ENCODE results near the gene FITM1. TPM values are rescaled to one million over a fixed set of nuclear protein-coding genes. Genes with fewer than 3 reads are reported as not detected.

FITM1 gene
- total RNA-seq, 6 experiments from 2014 or later, result not detected

- peak within 1 kb of the TSS; percentile 78 for H3K27ac Mint-ChIP-seq
- no peaks in the 10 kb centered on the region for H3K9me3 Mint-ChIP-seq
- H3K27me3 Mint-ChIP-seq (ENCODE audit: insufficient read depth), result peaks cover 8% of the 10 kb centered on the region
- peak within 1 kb of the TSS; percentile 85 for H3K4me3 Mint-ChIP-seq
- peaks cover 38% of the 10 kb centered on the region for H3K4me1 Mint-ChIP-seq (ENCODE audit: low read depth)
- peak; percentile 77 for DNase-seq
- H3K36me3 Mint-ChIP-seq (ENCODE audit: low read depth), result peaks cover 29% of the 10 kb centered on the region
- no peak for TF ChIP-seq CTCF (IDR thresholded peaks at IDR 0.05)
Measured at GRCh38 chr14:24135834-24136683, 5.6 kb downstream of the FITM1 start, which contains the start of gene PSME1. PSME1 (plus strand) TSS chr14:24136194; CDS start chr14:24136263, 69 bp downstream.

GRCh38 chr14:24136684-24137528 lies 6.4 kb downstream of the FITM1 start:
- Mint-ChIP-seq H3K36me3 (ENCODE audit: low read depth) (peaks cover 29% of the 10 kb centered on the region), H3K9me3 (no peaks in the 10 kb centered on the region), H3K4me1 (ENCODE audit: low read depth) (peaks cover 41% of the 10 kb centered on the region), H3K4me3 (peak overlapping the region; percentile 85), H3K27me3 (ENCODE audit: insufficient read depth) (peaks cover 6% of the 10 kb centered on the region), H3K27ac (peak overlapping the region; percentile 78)
- no peak for TF ChIP-seq CTCF (IDR thresholded peaks at IDR 0.05)
- DNase-seq, result no peak

- no peak for DNase-seq
- Mint-ChIP-seq H3K36me3 (ENCODE audit: low read depth) (peaks cover 29% of the 10 kb centered on the region), H3K27ac (no peak overlapping the region)
Measured at GRCh38 chr14:24137529-24138395, 7.3 kb downstream of the FITM1 start.

GRCh38 chr14:24138396-24139271 lies 8.2 kb downstream of the FITM1 start:
- Mint-ChIP-seq H3K9me3 (no peaks in the 10 kb centered on the region), H3K4me1 (ENCODE audit: low read depth) (peaks cover 56% of the 10 kb centered on the region), H3K27ac (peak overlapping the region; percentile 36; the same call in 1 of the 2 replicates), H3K4me3 (peak overlapping the region; percentile 95), H3K36me3 (ENCODE audit: low read depth) (peaks cover 36% of the 10 kb centered on the region), H3K27me3 (ENCODE audit: insufficient read depth) (peaks cover 6% of the 10 kb centered on the region)
- no peak for DNase-seq
- TF ChIP-seq CTCF (IDR thresholded peaks at IDR 0.05), result no peak

More at GRCh38 chr14:24137529-24138395, 7.3 kb downstream of the FITM1 start:
- Mint-ChIP-seq H3K4me3 (no peak overlapping the region), H3K9me3 (no peaks in the 10 kb centered on the region), H3K4me1 (ENCODE audit: low read depth) (peaks cover 47% of the 10 kb centered on the region), H3K27me3 (ENCODE audit: insufficient read depth) (peaks cover 6% of the 10 kb centered on the region)
- TF ChIP-seq CTCF (IDR thresholded peaks at IDR 0.05), result no peak
